HG03521 (cell line): ENCODE measurements around the gene DNMT3B.

Source experiments
- ATAC-seq: cut with Tn5 transposase; IDR thresholded peaks from one replicate; pipeline ENCODE4 v1.9.1; 2021; ENCODE audit warnings: mild to moderate bottlenecking, moderate library complexity; ENCODE audit not compliant: unreplicated experiment

The DNMT3B gene

DNA sequence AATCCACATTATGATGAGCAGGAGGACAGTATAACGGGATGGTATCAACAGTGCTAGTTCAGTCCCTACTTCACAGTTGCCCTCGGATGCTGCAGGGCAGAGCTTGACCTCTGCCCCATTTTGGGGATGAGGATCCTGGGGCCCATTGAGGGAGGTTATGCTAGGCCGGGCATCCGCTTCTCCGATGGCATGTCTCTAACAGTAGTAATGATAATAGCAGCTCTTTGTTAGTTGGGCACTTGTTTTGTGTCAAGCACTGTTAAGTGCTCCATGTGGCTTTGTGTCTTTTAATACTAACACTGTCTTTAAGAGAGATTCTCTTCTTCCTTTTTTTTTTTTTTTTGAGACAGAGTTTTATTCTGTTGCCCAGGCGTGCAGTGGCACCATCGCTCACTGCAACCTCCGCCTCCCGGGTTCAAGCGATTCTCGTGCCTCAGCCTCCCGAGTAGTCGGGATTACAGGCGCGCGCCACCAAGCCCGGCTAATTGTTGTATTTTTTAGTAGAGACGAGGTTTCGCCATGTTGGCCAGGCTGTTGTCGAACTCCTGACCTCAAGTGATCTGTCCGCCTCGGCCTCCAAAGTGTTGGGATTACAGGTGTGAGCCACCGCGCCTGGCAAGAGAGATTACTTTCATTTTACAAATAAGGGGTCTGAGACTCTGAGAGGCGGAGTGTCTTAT, 58.7 kb downstream of the DNMT3B start:
- ATAC-seq: no peak

GRCh38 chr20:32822225-32822624, 60.0 kb downstream of the DNMT3B start:
- ATAC-seq: no peak

DNA sequence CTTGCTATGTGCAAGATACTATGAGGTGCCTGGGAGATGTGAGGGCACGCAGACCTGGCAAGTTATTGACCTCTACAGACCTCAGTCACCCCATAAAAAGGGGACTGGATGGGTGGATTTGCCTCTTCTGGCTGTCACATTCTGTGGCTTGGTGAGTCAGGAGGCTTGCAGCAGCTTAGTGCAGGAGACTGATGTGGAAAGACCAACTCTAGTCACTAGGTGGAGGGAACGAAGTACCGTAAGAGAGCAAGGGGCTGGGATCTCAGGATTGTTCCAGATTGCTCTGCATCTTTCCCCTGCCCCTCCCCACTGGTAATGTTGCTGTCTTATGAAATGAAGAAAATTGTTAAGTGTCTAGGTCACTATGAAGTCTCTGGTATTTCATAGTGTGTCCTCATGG, 60.9 kb downstream of the DNMT3B start:
- no peak for ATAC-seq

DNA sequence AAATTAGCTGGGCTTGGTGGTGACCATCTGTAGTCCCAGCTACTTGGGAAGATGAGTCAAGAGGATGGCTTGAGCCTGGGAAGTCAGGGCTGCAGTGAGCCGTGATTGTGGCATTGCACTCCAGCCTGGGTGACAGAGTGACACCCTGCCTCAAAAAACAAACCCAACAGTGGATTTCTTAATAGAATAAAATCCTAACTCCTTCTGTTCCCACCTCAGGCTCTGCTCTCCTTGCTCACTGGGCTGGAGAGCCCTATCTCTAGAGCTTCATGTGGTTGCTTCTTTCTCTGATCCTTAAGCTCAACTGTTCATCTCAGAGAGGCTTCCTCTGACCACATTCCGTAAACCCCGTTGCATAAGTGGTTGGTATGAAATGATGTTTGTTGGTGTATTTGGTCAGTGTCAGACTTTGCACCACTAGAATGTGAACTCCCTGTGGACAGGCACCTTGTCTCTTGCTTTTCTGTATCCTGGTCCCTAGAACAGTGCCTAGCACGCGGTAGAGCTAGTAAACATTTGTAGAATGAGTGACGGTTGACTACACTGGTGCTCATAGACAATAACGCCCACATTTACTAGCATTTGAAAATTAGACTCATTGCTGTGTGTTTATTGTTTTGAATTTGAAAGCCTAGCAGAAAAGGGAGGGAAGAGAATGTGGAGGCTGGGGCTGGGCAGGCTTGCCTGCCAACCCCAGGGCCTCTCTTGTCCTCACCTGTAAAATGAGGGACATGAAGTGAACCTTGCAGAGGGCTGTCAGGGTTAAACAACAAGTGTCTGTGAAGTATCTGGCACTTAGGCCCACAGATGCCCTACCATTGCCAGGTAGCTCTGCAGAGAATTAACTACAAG, 61.8 kb downstream of the DNMT3B start:
- ATAC-seq: no peak

GRCh38 chr20:32828029-32828680, 66.0 kb downstream of the DNMT3B start:
- no peak for ATAC-seq

DNA sequence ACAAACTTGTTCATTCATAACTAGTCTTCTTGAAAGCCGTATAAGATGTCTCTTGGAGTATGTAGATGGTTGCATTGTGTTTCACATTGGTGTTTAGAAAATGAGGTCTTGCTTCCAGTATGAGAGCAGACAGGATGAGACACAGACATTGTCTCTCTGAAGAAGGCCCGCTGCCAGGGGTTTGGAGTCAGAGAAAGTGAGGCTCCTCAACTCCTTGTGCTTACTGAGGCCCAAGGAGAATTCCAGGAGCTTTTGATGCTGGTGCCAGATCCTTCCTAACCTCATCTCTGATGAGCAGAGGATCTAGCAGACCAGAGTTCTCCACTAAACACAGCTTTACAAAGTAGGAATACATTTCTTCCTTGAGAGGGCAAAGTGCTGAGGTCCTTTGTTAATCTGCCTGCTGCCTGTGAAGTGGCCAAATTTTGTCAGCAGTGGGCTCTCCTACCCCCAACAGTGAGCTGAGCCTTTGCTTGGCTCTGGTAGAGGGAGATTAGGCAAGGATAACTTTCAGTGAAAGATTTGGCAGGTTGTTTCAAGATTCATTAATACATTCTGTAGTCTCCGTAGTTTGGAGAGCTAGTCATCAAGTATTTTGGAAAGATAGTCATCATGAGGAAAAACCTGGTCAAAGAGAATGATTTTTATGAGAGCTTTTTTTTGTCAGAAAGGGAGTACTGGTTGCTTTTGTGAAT, 67.3 kb downstream of the DNMT3B start:
- ATAC-seq: no peak

DNA sequence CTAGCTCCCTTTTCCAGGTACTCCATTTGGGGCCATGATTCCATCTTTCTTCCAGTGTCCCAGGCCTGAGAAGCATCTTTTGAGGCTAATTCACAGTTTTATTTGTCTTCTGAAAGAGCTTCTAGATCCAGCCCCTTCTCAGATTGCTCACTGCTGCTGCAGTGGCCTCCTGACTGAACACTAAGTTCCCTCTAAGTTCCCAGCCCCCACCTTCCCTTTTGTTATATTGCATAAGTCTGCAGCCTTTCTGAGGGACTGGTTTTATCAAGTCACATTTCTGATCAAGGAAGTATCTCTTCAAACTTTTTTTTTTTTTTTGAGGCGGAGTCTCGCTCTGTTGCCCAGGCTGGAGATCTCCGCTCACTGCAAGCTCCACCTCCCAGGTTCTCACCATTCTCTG, 68.3 kb downstream of the DNMT3B start:
- no peak for ATAC-seq

- ATAC-seq: no peak
Measured at GRCh38 chr20:32831982-32832381, 69.8 kb downstream of the DNMT3B start.

- no peak for ATAC-seq
Measured at GRCh38 chr20:32832664-32833063, 70.5 kb downstream of the DNMT3B start.

GRCh38 chr20:32834972-32835371, 72.8 kb downstream of the DNMT3B start:
- no peak for ATAC-seq

GRCh38 chr20:32837157-32837556, 75.0 kb downstream of the DNMT3B start:
- no peak for ATAC-seq

DNA sequence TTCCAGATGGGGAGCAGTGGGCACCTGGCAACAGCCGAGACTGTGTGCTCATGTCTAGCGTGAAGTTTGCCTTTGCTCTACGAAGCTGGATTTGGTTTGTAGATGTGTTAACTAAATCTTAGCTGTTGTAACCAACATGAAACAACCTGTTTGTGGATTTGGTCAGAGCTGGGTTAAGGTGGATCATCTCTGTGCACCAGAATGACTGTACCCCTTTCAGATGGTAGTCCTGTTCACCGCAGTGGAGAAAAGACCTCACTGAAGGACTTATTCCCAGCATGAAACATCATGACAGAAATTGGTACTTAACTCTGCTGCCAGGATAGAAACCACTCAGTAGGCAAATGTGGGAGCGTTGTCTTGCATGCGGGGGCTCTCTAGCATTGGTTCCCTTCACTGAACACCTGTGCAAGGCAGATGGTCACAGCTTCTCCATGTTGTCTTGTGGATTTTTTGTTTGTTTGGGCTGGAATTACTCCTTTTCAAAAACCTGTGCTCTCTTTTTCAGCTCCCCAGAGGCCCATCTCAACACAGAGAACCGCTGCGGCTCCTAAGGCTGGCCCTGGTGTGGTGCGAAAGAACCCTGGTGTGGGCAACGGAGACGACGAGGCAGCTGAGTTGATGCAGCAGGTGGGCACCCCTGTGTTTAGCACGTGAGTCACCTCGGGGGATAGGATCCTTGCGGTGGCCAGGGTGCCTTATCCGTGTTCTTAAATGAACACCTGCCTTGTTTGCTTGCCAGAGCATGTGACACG, 77.2 kb downstream of the DNMT3B start:
- ATAC-seq: no peak

- ATAC-seq: no peak
Measured at GRCh38 chr20:32839982-32840285, 77.7 kb downstream of the DNMT3B start.

DNA sequence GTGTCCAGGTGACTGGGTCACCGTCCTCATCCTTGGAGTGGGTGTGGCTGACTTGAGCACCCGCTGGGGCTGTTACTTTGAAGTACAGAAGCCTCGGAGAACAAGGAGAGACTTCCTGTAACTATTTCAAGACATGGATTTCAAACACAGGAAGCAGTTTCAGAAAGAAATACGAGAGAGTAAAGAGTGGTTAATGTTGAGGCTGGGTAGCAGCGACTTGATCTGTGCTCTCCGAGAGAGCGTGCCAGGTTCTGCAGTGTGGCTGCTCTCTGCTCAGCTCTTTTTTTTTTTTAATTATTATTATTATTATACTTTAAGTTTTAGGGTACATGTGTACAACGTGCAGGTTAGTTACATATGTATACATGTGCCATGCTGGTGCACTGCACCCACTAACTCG, 79.0 kb downstream of the DNMT3B start:
- no peak for ATAC-seq

DNA sequence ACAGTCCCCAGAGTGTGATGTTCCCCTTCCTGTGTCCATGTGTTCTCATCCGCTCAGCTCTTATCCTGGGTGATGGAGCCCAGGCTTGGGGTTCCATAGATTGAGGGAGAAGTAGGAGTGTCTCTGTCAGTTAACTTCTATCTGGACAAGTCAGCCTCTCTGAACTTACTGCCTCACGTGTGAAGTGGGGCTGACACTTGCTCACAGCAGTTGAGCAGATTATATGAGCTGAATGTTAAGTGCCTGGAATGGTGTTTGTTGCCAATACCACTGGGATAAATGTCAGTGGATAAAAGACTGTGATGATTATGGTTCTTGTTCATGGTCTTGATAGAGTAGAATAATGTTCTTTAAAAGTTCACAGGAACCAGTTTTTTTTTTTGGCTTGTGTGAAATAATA, 79.4 kb downstream of the DNMT3B start:
- ATAC-seq: no peak

- ATAC-seq: no peak
Measured at GRCh38 chr20:32842688-32843524, 80.7 kb downstream of the DNMT3B start.

GRCh38 chr20:32845786-32846185, 83.6 kb downstream of the DNMT3B start:
- ATAC-seq: no peak

GRCh38 chr20:32846852-32847251, 84.7 kb downstream of the DNMT3B start:
- ATAC-seq: no peak

GRCh38 chr20:32847964-32848363, 85.8 kb downstream of the DNMT3B start:
- no peak for ATAC-seq

DNA sequence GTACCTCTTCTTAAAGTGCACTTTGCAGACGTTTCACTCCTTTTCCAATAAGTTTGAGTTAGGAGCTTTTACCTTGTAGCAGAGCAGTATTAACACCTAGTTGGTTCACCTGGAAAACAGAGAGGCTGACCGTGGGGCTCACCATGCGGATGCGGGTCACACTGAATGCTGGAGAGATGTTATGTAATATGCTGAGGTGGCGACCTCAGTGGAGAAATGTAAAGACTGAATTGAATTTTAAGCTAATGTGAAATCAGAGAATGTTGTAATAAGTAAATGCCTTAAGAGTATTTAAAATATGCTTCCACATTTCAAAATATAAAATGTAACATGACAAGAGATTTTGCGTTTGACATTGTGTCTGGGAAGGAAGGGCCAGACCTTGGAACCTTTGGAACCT, 86.7 kb downstream of the DNMT3B start:
- ATAC-seq: no peak
